HG02610 (cell line): ENCODE results near the gene NFIL3.
A peak's percentile ranks its signal among the peaks of the same experiment; 100 is the strongest.
"Not testable (repeated sequence)": the region's sequence is repeated elsewhere in the genome, so short reads cannot be mapped to it uniquely, and the experiment has no call there.

ENCODE experiments used
- ATAC-seq: cut with Tn5 transposase; IDR thresholded peaks from one replicate; pipeline ENCODE4 v1.9.1; 2021; ENCODE audit warnings: mild to moderate bottlenecking, moderate library complexity; ENCODE audit not compliant: unreplicated experiment

NFIL3 gene

GRCh38 chr9:91423785-91424402 lies at the start of gene NFIL3:
Gene NFIL3, minus strand, starts transcription at chr9:91423832. Its CDS starts 13,098 bp downstream, at chr9:91410734.
- peak; percentile 87 for ATAC-seq

- not testable (repeated sequence) for ATAC-seq
These were observed 47.9 kb upstream of the NFIL3 start for GRCh38 chr9:91471524-91471923.

- no peak for ATAC-seq
These were observed 41.8 kb upstream of the NFIL3 start for GRCh38 chr9:91465420-91465819.

- ATAC-seq = no peak
These were observed 35.3 kb upstream of the NFIL3 start for GRCh38 chr9:91458906-91459305.

GRCh38 chr9:91452844-91453243 lies 29.2 kb upstream of the NFIL3 start:
- no peak for ATAC-seq

- no peak for ATAC-seq
These were observed 28.0 kb upstream of the NFIL3 start for GRCh38 chr9:91451431-91452270.

GRCh38 chr9:91445135-91445534 lies 21.5 kb upstream of the NFIL3 start:
- ATAC-seq = no peak

- ATAC-seq = no peak
These were observed 20.4 kb upstream of the NFIL3 start for GRCh38 chr9:91443994-91444392.

- no peak for ATAC-seq
These were observed 19.8 kb upstream of the NFIL3 start for GRCh38 chr9:91443321-91443993.

GRCh38 chr9:91436841-91437240 lies 13.2 kb upstream of the NFIL3 start:
- no peak for ATAC-seq

- peak; percentile 61 for ATAC-seq
These were observed 9.5 kb upstream of the NFIL3 start for GRCh38 chr9:91433180-91433579.

- ATAC-seq = no peak
These were observed 7.9 kb upstream of the NFIL3 start for GRCh38 chr9:91431485-91431884.

GRCh38 chr9:91429501-91429900 lies 5.9 kb upstream of the NFIL3 start:
- ATAC-seq = no peak

GRCh38 chr9:91428927-91429351 lies 5.3 kb upstream of the NFIL3 start:
- no peak for ATAC-seq

- ATAC-seq = no peak
These were observed 4.8 kb upstream of the NFIL3 start for GRCh38 chr9:91428436-91428835.

GRCh38 chr9:91427873-91428272 lies 4.2 kb upstream of the NFIL3 start:
- no peak for ATAC-seq

- ATAC-seq = no peak
These were observed 2.6 kb upstream of the NFIL3 start for GRCh38 chr9:91426123-91426745.

GRCh38 chr9:91425271-91425670 lies 1.6 kb upstream of the NFIL3 start:
- no peak for ATAC-seq

- peak; percentile 16 for ATAC-seq
These were observed 958 bp upstream of the NFIL3 start for GRCh38 chr9:91424403-91425176.
